Amniotic epithelial cell (primary cell): ENCODE measurements around the gene TP53BP2.
A peak's percentile ranks its signal among the peaks of the same experiment; 100 is the strongest.

Source experiments
- DNase-seq: peaks from one replicate; pipeline ENCODE4 v3.0.0-alpha.2; 2010; ENCODE audit warnings: low read depth

TP53BP2 gene

GRCh38 chr1:223765036-223765718 lies 80.6 kb downstream of the TP53BP2 start:
- DNase-seq, result no peak

- no peak for DNase-seq
Observed at GRCh38 chr1:223763881-223764280, 81.9 kb downstream of the TP53BP2 start.

GRCh38 chr1:223763251-223763650 lies 82.5 kb downstream of the TP53BP2 start:
- no peak for DNase-seq

- peak; percentile 43 for DNase-seq
Observed at GRCh38 chr1:223761411-223761810, 84.3 kb downstream of the TP53BP2 start.

GRCh38 chr1:223760833-223761232 lies 84.9 kb downstream of the TP53BP2 start:
- DNase-seq, result no peak

- DNase-seq, result no peak
Observed at GRCh38 chr1:223759273-223759672, 86.5 kb downstream of the TP53BP2 start.

- DNase-seq, result no peak
Observed at GRCh38 chr1:223758734-223759133, 87.0 kb downstream of the TP53BP2 start.

GRCh38 chr1:223756806-223757700 lies 88.7 kb downstream of the TP53BP2 start:
- no peak for DNase-seq

- no peak for DNase-seq
Observed at GRCh38 chr1:223755992-223756775, 89.6 kb downstream of the TP53BP2 start.

GRCh38 chr1:223755432-223755792 lies 90.3 kb downstream of the TP53BP2 start:
- no peak for DNase-seq

GRCh38 chr1:223754681-223755431 lies 90.9 kb downstream of the TP53BP2 start:
- no peak for DNase-seq

- DNase-seq, result no peak
Observed at GRCh38 chr1:223752721-223753515, 92.8 kb downstream of the TP53BP2 start.

GRCh38 chr1:223751696-223752095 lies 94.1 kb downstream of the TP53BP2 start:
- no peak for DNase-seq

- DNase-seq, result no peak
Observed at GRCh38 chr1:223750730-223751570, 94.8 kb downstream of the TP53BP2 start.

- DNase-seq, result no peak
Observed at GRCh38 chr1:223748773-223749733, 96.7 kb downstream of the TP53BP2 start.

- DNase-seq, result peak; percentile 78
Observed at GRCh38 chr1:223748405-223748772, 97.4 kb downstream of the TP53BP2 start.

- peak; percentile 70 for DNase-seq
Observed at GRCh38 chr1:223747838-223748335, 97.9 kb downstream of the TP53BP2 start.

- no peak for DNase-seq
Observed at GRCh38 chr1:223745731-223746130, 100.0 kb downstream of the TP53BP2 start.
